ENCODE data around the gene MTERF2. TPM values are rescaled to one million over a fixed set of nuclear protein-coding genes. Genes with fewer than 3 reads are reported as not detected.
"Not testable (repeated sequence)": the region's sequence is repeated elsewhere in the genome, so short reads cannot be mapped to it uniquely, and the experiment has no call there.

MTERF2 gene
- total RNA-seq, 2 experiments from 2014 or later = 8.8 to 10.4 TPM

GRCh38 chr12:107007411-107007810, 20.5 kb upstream of the MTERF2 start:
- no peak for DNase-seq (ENCODE audit: low spot score)
- Histone ChIP-seq H3K9me2 (ENCODE audit: insufficient read depth, low read length) (no peaks in the 10 kb centered on the region), H4K20me1 (ENCODE audit: insufficient read depth, low read length) (no peaks in the 10 kb centered on the region), H3K4me3 (ENCODE audit: low read depth, low read length, poor library complexity, severe bottlenecking) (no peak overlapping the region), H3K4me2 (ENCODE audit: low read length) (no peak overlapping the region), H3K27ac (ENCODE audit: low read depth, low read length, poor library complexity, severe bottlenecking) (no peak overlapping the region), H3K9me3 (ENCODE audit: low read length) (no peaks in the 10 kb centered on the region), H3K4me1 (ENCODE audit: insufficient read depth, low read length, poor library complexity, severe bottlenecking) (no peaks in the 10 kb centered on the region), H3K79me2 (ENCODE audit: insufficient read depth, low read depth, low read length) (no peaks in the 10 kb centered on the region), H3K36me3 (ENCODE audit: insufficient read depth, low read length) (no peaks in the 10 kb centered on the region), H2AFZ (ENCODE audit: low read length) (no peak overlapping the region)
- ChIA-PET POLR2A (interaction anchor here (1.0 to 1.4 kb wide), 2 partner anchors 9 to 25 kb away, joined by 3 to 8 read pairs; no protein-coding TSS in a partner anchor), CTCF (ENCODE audit: unreplicated experiment) (no interaction called here)
- BruUV-seq (replicated peaks) = no TSS peak
- TF ChIP-seq, protein P1, sequence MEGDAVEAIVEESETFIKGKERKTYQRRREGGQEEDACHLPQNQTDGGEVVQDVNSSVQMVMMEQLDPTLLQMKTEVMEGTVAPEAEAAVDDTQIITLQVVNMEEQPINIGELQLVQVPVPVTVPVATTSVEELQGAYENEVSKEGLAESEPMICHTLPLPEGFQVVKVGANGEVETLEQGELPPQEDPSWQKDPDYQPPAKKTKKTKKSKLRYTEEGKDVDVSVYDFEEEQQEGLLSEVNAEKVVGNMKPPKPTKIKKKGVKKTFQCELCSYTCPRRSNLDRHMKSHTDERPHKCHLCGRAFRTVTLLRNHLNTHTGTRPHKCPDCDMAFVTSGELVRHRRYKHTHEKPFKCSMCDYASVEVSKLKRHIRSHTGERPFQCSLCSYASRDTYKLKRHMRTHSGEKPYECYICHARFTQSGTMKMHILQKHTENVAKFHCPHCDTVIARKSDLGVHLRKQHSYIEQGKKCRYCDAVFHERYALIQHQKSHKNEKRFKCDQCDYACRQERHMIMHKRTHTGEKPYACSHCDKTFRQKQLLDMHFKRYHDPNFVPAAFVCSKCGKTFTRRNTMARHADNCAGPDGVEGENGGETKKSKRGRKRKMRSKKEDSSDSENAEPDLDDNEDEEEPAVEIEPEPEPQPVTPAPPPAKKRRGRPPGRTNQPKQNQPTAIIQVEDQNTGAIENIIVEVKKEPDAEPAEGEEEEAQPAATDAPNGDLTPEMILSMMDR (conservative IDR thresholded peaks at IDR 0.05; ENCODE audit: low read length) = no peak
- no peak for TF ChIP-seq EZH2phosphoT487 (IDR thresholded peaks at IDR 0.05; ENCODE audit: borderline replicate concordance, low read depth, low read length)
- intact Hi-C loops (cut with micrococcal nuclease; ENCODE audit: unreplicated experiment) = no loop called here

- CTCF ChIA-PET (ENCODE audit: unreplicated experiment); BruUV-seq (replicated peaks): not testable (repeated sequence)
Observed at GRCh38 chr12:107002665-107003064, 15.7 kb upstream of the MTERF2 start.

DNA sequence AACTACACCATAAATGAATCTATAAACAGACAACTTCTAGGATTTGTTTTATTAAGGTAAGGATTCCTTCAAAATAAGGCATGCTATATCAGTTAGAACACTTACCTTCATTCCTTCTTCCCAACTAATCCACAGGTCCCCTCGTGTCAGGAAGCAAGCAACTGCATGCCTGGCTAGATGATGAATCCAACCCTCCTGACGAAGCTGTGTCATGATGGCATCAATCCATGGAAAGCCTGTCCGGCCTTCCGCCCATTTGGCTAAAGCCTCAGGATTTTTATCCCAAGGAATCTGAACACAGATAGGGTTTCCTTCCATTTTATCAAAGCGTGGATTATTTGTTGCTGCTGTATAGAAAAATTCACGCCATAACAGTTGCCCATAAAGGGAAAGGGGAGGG, 12.5 kb upstream of the MTERF2 start:
- POLR2A ChIA-PET = interaction anchor here (0.5 to 1.7 kb wide), 5 partner anchors 8 to 1598 kb away, joined by 3 to 8 read pairs (median 3); no protein-coding TSS in a partner anchor

More at GRCh38 chr12:107002665-107003064, 15.7 kb upstream of the MTERF2 start:
- H3K9me3 ChIP-seq (ENCODE audit: low read length); H3K9me2 ChIP-seq (ENCODE audit: insufficient read depth, low read length); H4K20me1 ChIP-seq (ENCODE audit: insufficient read depth, low read length); H2AFZ ChIP-seq (ENCODE audit: low read length); H3K27ac ChIP-seq (ENCODE audit: low read depth, low read length, poor library complexity, severe bottlenecking); POLR2A ChIA-PET; H3K4me2 ChIP-seq (ENCODE audit: low read length); intact Hi-C loops (cut with micrococcal nuclease; ENCODE audit: unreplicated experiment); H3K4me3 ChIP-seq (ENCODE audit: low read depth, low read length, poor library complexity, severe bottlenecking); H3K36me3 ChIP-seq (ENCODE audit: insufficient read depth, low read length); DNase-seq (ENCODE audit: low spot score); H3K79me2 ChIP-seq (ENCODE audit: insufficient read depth, low read depth, low read length); H3K4me1 ChIP-seq (ENCODE audit: insufficient read depth, low read length, poor library complexity, severe bottlenecking): not testable (repeated sequence)

More for the DNA sequence above, 12.5 kb upstream of the MTERF2 start:
- Histone ChIP-seq H3K4me2 (ENCODE audit: low read length) (no peak overlapping the region), H3K79me2 (ENCODE audit: insufficient read depth, low read depth, low read length) (no peaks in the 10 kb centered on the region), H3K9me2 (ENCODE audit: insufficient read depth, low read length) (no peaks in the 10 kb centered on the region), H3K27ac (ENCODE audit: low read depth, low read length, poor library complexity, severe bottlenecking) (no peak overlapping the region), H3K4me1 (ENCODE audit: insufficient read depth, low read length, poor library complexity, severe bottlenecking) (no peaks in the 10 kb centered on the region), H3K9me3 (ENCODE audit: low read length) (no peaks in the 10 kb centered on the region), H3K36me3 (ENCODE audit: insufficient read depth, low read length) (no peaks in the 10 kb centered on the region), H4K20me1 (ENCODE audit: insufficient read depth, low read length) (no peaks in the 10 kb centered on the region), H2AFZ (ENCODE audit: low read length) (no peak overlapping the region), H3K4me3 (ENCODE audit: low read depth, low read length, poor library complexity, severe bottlenecking) (no peak overlapping the region)
- BruUV-seq (replicated peaks) = no TSS peak
- CTCF ChIA-PET (ENCODE audit: unreplicated experiment) = no interaction called here
- no peak for TF ChIP-seq EZH2phosphoT487 (IDR thresholded peaks at IDR 0.05; ENCODE audit: borderline replicate concordance, low read depth, low read length)
- TF ChIP-seq, protein P1 (conservative IDR thresholded peaks at IDR 0.05; ENCODE audit: low read length) = no peak
- intact Hi-C loops (cut with micrococcal nuclease; ENCODE audit: unreplicated experiment) = no loop called here
- DNase-seq (ENCODE audit: low spot score) = no peak
